Measurements from ENCODE around the gene PRR22. TPM values are rescaled to one million over a fixed set of nuclear protein-coding genes. Genes with fewer than 3 reads are reported as not detected.
A peak's percentile ranks its signal among the peaks of the same experiment; 100 is the strongest.
"Not testable (repeated sequence)": the region's sequence is repeated elsewhere in the genome, so short reads cannot be mapped to it uniquely, and the experiment has no call there.

Gene PRR22
- total RNA-seq, 1 donor from 2014 or later: 2.7 TPM

- ATAC-seq (no peak), DNase-seq (no peak)
- Histone ChIP-seq H3K4me1 (no peaks in the 10 kb centered on the region), H3K36me3 (peaks cover 47% of the 10 kb centered on the region), H3K27me3 (ENCODE audit: low read depth) (no peaks in the 10 kb centered on the region), H3K9me3 (no peaks in the 10 kb centered on the region), H3K27ac (no peak overlapping the region), H3K4me3 (no peak overlapping the region)
- intact Hi-C loops (cut with DNase I): no loop called here
- no peak for TF ChIP-seq CTCF (IDR thresholded peaks at IDR 0.05)
These were observed 1.3 kb downstream of the PRR22 start for GRCh38 chr19:5782945-5783919.

GRCh38 chr19:5782322-5782721 is 2.2 kb downstream of the PRR22 start:
- H3K4me3 ChIP-seq: no peak overlapping the region
- H3K4me1 ChIP-seq: no peaks in the 10 kb centered on the region
- no peaks in the 10 kb centered on the region for H3K9me3 ChIP-seq
- H3K27me3 ChIP-seq (ENCODE audit: low read depth): no peaks in the 10 kb centered on the region
- ATAC-seq (no peak), DNase-seq (no peak)
- intact Hi-C loops (cut with DNase I): no loop called here
- no peak for TF ChIP-seq CTCF (IDR thresholded peaks at IDR 0.05)
- no peak overlapping the region for H3K27ac ChIP-seq
- peaks cover 38% of the 10 kb centered on the region for H3K36me3 ChIP-seq

- ATAC-seq; H3K27me3 ChIP-seq (ENCODE audit: low read depth); intact Hi-C loops (cut with DNase I); H3K4me3 ChIP-seq; DNase-seq; H3K27ac ChIP-seq; H3K4me1 ChIP-seq; H3K9me3 ChIP-seq: not testable (repeated sequence)
- H3K36me3 ChIP-seq: peaks cover 24% of the 10 kb centered on the region
These were observed 3.6 kb downstream of the PRR22 start for GRCh38 chr19:5780916-5781315.

- no peaks in the 10 kb centered on the region for H3K27me3 ChIP-seq (ENCODE audit: low read depth)
- no peaks in the 10 kb centered on the region for H3K9me3 ChIP-seq
- no peak overlapping the region for H3K27ac ChIP-seq
- H3K4me1 ChIP-seq: no peaks in the 10 kb centered on the region
- ATAC-seq: no peak
- TF ChIP-seq CTCF (IDR thresholded peaks at IDR 0.05): no peak
- no peak overlapping the region for H3K4me3 ChIP-seq
- no peaks in the 10 kb centered on the region for H3K36me3 ChIP-seq
- intact Hi-C loops (cut with DNase I): no loop called here
- DNase-seq: no peak
These were observed 6.1 kb downstream of the PRR22 start for GRCh38 chr19:5778402-5778801.

- ATAC-seq: no peak
- no peaks in the 10 kb centered on the region for H3K4me1 ChIP-seq
- H3K36me3 ChIP-seq: no peaks in the 10 kb centered on the region
- H3K9me3 ChIP-seq: no peaks in the 10 kb centered on the region
- no peak for TF ChIP-seq CTCF (IDR thresholded peaks at IDR 0.05)
- H3K27ac ChIP-seq: no peak overlapping the region
- H3K27me3 ChIP-seq (ENCODE audit: low read depth): no peaks in the 10 kb centered on the region
- no peak overlapping the region for H3K4me3 ChIP-seq
- intact Hi-C loops (cut with DNase I): no loop called here
- no peak for DNase-seq
These were observed 8.8 kb downstream of the PRR22 start for GRCh38 chr19:5775668-5776309.

GRCh38 chr19:5774921-5775320 is 9.6 kb downstream of the PRR22 start:
- Histone ChIP-seq H3K36me3 (no peaks in the 10 kb centered on the region), H3K9me3 (no peaks in the 10 kb centered on the region), H3K27ac (no peak overlapping the region), H3K27me3 (ENCODE audit: low read depth) (no peaks in the 10 kb centered on the region), H3K4me1 (no peaks in the 10 kb centered on the region), H3K4me3 (no peak overlapping the region)
- DNase-seq: no peak
- TF ChIP-seq CTCF (IDR thresholded peaks at IDR 0.05): no peak
- intact Hi-C loops (cut with DNase I): no loop called here
- peak; percentile 45 to 49 for ATAC-seq
